HEK293T (cell line): ENCODE results near the gene PRR9.

Experiments used
- CTCF ChIA-PET: fragments of 350-600 bp; formaldehyde crosslinking; extraction: SDS; loops from one replicate; lab custom pipeline; 2021; ENCODE audit warnings: antibody characterized with exemption, inconsistent platforms; lab: Yijun Ruan, JAX
- POLR2A ChIA-PET: fragments of 350-600 bp; formaldehyde crosslinking; extraction: SDS; loops from one replicate; lab custom pipeline; 2020; ENCODE audit warnings: antibody characterized with exemption, inconsistent platforms; lab: Yijun Ruan, JAX
- DNase-seq: peaks from one replicate; pipeline ENCODE4 v3.0.0; 2012; ENCODE audit warnings: mixed read lengths; ENCODE audit errors: extremely low spot score
- ARNT ChIP-seq: fragments of 450-650 bp; IDR thresholded peaks from 2 replicates; pipeline ENCODE4 v1.6.1; 2017; ENCODE audit warnings: mild to moderate bottlenecking
- BHLHE40 ChIP-seq: fragments of 450-650 bp; IDR thresholded peaks from 2 replicates; pipeline ENCODE4 v1.6.1; 2016; ENCODE audit warnings: mild to moderate bottlenecking, moderate library complexity, borderline replicate concordance
- CTBP1 ChIP-seq: fragments of 450-650 bp; IDR thresholded peaks from 2 replicates; pipeline ENCODE4 v1.6.1; 2016; ENCODE audit warnings: borderline replicate concordance
- ELF4 ChIP-seq: fragments of 450-650 bp; IDR thresholded peaks from 2 replicates; pipeline ENCODE4 v1.6.1; 2017; ENCODE audit warnings: antibody characterized with exemption
- FOXA1 ChIP-seq: fragments of 450-650 bp; IDR thresholded peaks from 2 replicates; pipeline ENCODE4 v1.6.1; 2016; ENCODE audit warnings: mild to moderate bottlenecking
- FOXK2 ChIP-seq: fragments of 450-650 bp; IDR thresholded peaks from 2 replicates; pipeline ENCODE4 v1.6.1; 2016; ENCODE audit warnings: mild to moderate bottlenecking
- FOXM1 ChIP-seq: fragments of 450-650 bp; IDR thresholded peaks from 2 replicates; pipeline ENCODE4 v1.6.1; 2017; ENCODE audit warnings: mild to moderate bottlenecking, borderline replicate concordance
- HDGF ChIP-seq: fragments of 450-650 bp; IDR thresholded peaks from 2 replicates; pipeline ENCODE4 v1.6.1; 2017; ENCODE audit warnings: antibody characterized with exemption, borderline replicate concordance
- L3MBTL2 ChIP-seq: fragments of 450-650 bp; conservative IDR thresholded peaks from 2 replicates; pipeline ENCODE4 v1.6.1; 2016; ENCODE audit warnings: mild to moderate bottlenecking
- LEF1 ChIP-seq: fragments of 450-650 bp; IDR thresholded peaks from 2 replicates; pipeline ENCODE4 v1.6.1; 2017; ENCODE audit warnings: mild to moderate bottlenecking, borderline replicate concordance
- NFRKB ChIP-seq: fragments of 450-650 bp; IDR thresholded peaks from 2 replicates; pipeline ENCODE4 v1.6.1; 2016; ENCODE audit warnings: mild to moderate bottlenecking, moderate library complexity
- SP1 ChIP-seq: fragments of 450-650 bp; IDR thresholded peaks from 2 replicates; pipeline ENCODE4 v1.6.1; 2017
- SUZ12 ChIP-seq: fragments of 450-650 bp; IDR thresholded peaks from 2 replicates; pipeline ENCODE4 v1.6.1; 2016; ENCODE audit warnings: mild to moderate bottlenecking
- TARDBP ChIP-seq: fragments of 450-650 bp; IDR thresholded peaks from 2 replicates; pipeline ENCODE4 v1.6.1; 2016
- ZNF384 ChIP-seq: fragments of 450-650 bp; IDR thresholded peaks from 2 replicates; pipeline ENCODE4 v1.6.1; 2016
- TF ChIP-seq, protein P1 (sequence below): fragments of 450-650 bp; IDR thresholded peaks from 2 replicates; pipeline ENCODE4 v1.6.1; 2016

Gene PRR9

DNA sequence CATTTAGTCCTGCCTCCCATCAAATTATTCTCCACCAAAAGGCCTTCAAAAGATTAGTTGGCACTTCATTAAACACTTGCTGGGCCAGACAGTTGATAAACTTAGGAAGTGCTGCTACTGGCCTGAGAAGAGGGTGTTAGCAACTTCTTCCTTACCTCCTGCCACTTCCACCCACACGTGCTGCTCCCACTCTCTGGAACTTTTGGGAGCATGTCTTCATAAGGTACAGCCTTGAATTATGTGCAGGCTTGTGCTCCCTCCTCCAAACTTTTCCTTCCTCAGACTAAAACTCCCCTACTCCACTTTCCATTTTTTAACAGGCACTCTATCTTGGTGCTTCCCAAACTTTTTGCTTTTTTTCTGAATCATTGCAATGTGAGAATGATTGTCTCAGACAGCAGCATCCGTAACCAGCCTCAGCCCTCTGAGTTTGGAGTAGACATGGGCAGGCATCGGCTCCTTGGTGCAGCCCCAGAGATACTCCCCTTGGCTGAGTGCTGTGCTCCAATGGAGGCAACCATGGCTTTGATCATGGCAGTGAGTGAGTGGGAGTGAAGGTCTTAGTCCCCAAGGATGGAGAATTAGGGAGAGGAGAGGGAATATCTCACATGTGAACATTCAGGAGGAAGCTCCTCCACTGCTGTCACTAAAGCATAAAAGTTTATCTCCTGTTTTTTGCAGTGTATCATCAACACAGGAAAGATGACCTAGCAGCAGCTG is 22.9 kb upstream of the PRR9 start:
- TF ChIP-seq ELF4 (no peak), HDGF (no peak), ZNF384 (no peak), CTBP1 (no peak), BHLHE40 (no peak), TARDBP (no peak), FOXK2 (no peak), L3MBTL2 (no peak), FOXM1 (no peak), NFRKB (no peak), SP1 (no peak), ARNT (no peak), FOXA1 (no peak), LEF1 (no peak), SUZ12 (no peak)
- TF ChIP-seq, protein P1, sequence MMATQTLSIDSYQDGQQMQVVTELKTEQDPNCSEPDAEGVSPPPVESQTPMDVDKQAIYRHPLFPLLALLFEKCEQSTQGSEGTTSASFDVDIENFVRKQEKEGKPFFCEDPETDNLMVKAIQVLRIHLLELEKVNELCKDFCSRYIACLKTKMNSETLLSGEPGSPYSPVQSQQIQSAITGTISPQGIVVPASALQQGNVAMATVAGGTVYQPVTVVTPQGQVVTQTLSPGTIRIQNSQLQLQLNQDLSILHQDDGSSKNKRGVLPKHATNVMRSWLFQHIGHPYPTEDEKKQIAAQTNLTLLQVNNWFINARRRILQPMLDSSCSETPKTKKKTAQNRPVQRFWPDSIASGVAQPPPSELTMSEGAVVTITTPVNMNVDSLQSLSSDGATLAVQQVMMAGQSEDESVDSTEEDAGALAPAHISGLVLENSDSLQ, result no peak
- ChIA-PET CTCF (interaction anchor here (2.9 kb wide), 1 partner anchor 323 kb away, joined by 23 read pairs; no protein-coding TSS in a partner anchor), POLR2A (no interaction called here)
- no peak for DNase-seq

GRCh38 chr1:153195216-153195615 is 22.2 kb upstream of the PRR9 start:
- TF ChIP-seq SUZ12, result no peak
- no peak for TF ChIP-seq ZNF384
- no peak for TF ChIP-seq SP1
- no peak for TF ChIP-seq L3MBTL2
- no peak for TF ChIP-seq ELF4
- no peak for TF ChIP-seq NFRKB
- TF ChIP-seq ARNT, result no peak
- TF ChIP-seq TARDBP, result no peak
- no peak for TF ChIP-seq FOXK2
- no peak for TF ChIP-seq FOXA1
- TF ChIP-seq LEF1, result no peak
- no peak for TF ChIP-seq CTBP1
- no peak for TF ChIP-seq HDGF
- TF ChIP-seq BHLHE40, result no peak
- no peak for TF ChIP-seq FOXM1
- TF ChIP-seq, protein P1, result no peak
- DNase-seq, result no peak
- ChIA-PET CTCF (no interaction called here), POLR2A (no interaction called here)

DNA sequence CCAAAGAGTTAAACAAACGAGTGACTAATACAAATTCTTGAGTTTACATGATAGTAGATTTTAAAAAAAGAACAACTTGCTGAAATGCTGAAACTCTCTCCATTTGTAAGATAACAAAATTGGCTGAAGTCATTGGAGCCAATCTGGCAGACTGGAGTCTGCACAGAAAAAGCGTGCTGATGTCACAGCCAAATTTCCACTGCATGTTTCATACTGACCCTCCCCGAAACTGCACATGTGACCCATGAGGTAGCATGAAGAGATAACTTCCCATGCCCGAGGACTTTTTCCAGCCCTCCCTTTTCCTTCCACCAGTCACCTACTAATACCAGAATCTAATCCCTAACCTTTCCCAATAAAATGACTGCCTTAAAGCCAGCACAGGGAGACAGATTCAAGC is 15.4 kb upstream of the PRR9 start:
- CTCF ChIA-PET, result no interaction called here

GRCh38 chr1:153203130-153203529 is 14.3 kb upstream of the PRR9 start, which contains the start of gene LELP1:
TSS of gene LELP1 (plus strand) at chr1:153203430. CDS start at chr1:153204708, 1,278 bp downstream.
- TF ChIP-seq CTBP1, result no peak
- no peak for TF ChIP-seq LEF1
- no peak for TF ChIP-seq TARDBP
- TF ChIP-seq ZNF384, result no peak
- TF ChIP-seq FOXM1, result no peak
- no peak for TF ChIP-seq SUZ12
- TF ChIP-seq NFRKB, result no peak
- POLR2A ChIA-PET, result no interaction called here

More for the DNA sequence above, 15.4 kb upstream of the PRR9 start:
- POLR2A ChIA-PET, result no interaction called here
- no peak for DNase-seq
- TF ChIP-seq FOXK2, result no peak

DNA sequence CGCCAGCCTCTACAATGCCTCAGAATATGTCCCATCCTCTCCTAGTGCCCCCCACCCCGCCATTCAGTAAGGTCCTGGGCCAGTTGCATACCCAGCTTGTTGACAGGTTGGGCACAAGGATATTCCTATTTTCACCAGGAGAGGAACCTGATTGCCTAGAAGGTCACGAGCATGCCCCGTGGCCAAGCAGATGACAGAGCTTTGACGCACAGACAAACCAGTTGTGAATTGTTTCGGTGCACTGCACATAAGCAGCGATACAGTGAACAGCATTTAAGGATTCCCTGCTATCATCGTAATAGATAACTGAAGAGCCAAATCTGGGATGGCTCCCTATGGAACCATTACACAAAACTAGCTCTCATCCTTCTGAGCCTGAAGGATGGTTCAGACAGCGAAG is 10.8 kb upstream of the PRR9 start:
- no peak for DNase-seq
- TF ChIP-seq FOXK2, result no peak
- TF ChIP-seq L3MBTL2, result no peak
- TF ChIP-seq SP1, result no peak
- TF ChIP-seq ELF4, result no peak
- no peak for TF ChIP-seq TARDBP
- no peak for TF ChIP-seq ZNF384
- TF ChIP-seq, protein P1, result no peak
- POLR2A ChIA-PET, result interaction anchor here (0.7 kb wide), 1 partner anchor 13 kb away, joined by 3 read pairs; no protein-coding TSS in a partner anchor
- CTCF ChIA-PET, result no interaction called here

More at GRCh38 chr1:153203130-153203529, 14.3 kb upstream of the PRR9 start, which contains the start of gene LELP1:
- DNase-seq, result no peak
- CTCF ChIA-PET, result no interaction called here

GRCh38 chr1:153210206-153210605 is 7.2 kb upstream of the PRR9 start:
- ChIA-PET POLR2A (no interaction called here), CTCF (no interaction called here)
- DNase-seq, result no peak
- TF ChIP-seq LEF1, result no peak
- no peak for TF ChIP-seq NFRKB
- TF ChIP-seq L3MBTL2, result no peak

- no peak for DNase-seq
- TF ChIP-seq SP1 (no peak), FOXA1 (no peak), ELF4 (no peak), BHLHE40 (no peak), HDGF (no peak), L3MBTL2 (no peak)
- TF ChIP-seq, protein P1, result no peak
- ChIA-PET POLR2A (no interaction called here), CTCF (interaction anchor here (0.7 kb wide), 1 partner anchor 10 kb away, joined by 3 read pairs; no protein-coding TSS in a partner anchor)
Observed at GRCh38 chr1:153212201-153212600, 5.2 kb upstream of the PRR9 start.
